ENCODE measurements around the gene PTPRZ1. TPM values are rescaled to one million over a fixed set of nuclear protein-coding genes. Genes with fewer than 3 reads are reported as not detected.

The PTPRZ1 gene
- total RNA-seq, 1 donor from 2014 or later, result 0.41 TPM

- intact Hi-C loops (cut with DNase I), result no loop called here
- DNase-seq (ENCODE audit: missing footprints) (no peak), ATAC-seq (no peak)
These were observed 200.1 kb downstream of the PTPRZ1 start for GRCh38 chr7:122072924-122073599.

DNA sequence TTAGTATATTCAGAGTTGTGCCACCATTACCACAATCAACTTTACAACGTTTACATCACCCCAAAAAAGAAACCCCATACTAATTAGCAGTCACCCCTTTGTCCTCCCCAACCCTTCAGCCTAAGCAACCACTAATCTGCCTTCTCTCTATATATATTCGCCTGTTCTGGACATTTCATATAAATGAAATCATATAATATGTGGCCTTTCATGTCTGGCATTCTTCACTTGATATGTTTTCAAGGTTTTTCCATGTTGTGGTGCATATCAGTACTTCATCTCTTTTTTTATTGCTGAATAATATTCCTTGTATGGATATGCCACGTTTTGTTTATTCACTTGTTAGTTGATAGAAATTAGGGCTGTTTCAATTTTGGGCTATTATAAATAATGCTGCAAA is 200.7 kb downstream of the PTPRZ1 start:
- ATAC-seq (no peak), DNase-seq (ENCODE audit: missing footprints) (no peak)
- intact Hi-C loops (cut with DNase I), result no loop called here

DNA sequence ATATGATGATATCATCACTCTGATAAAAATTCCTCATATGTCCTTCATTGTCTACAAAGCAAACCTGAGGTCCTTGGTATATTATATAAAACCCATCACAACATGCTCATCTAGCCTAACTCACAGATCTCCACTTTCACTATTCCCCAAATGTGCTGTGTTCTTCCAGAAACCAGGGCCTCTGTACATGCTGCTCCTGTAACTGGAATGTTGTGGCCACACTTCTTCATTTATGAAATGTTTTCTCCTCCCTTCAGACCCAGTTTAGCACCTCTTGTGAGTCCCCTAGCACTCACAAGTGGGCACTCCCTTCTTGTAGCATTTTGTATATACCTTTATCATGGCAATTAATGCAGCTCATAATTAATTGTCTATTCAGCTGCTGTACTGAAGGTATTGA is 209.2 kb downstream of the PTPRZ1 start:
- intact Hi-C loops (cut with DNase I), result no loop called here
- DNase-seq (ENCODE audit: missing footprints) (no peak), ATAC-seq (no peak)

DNA sequence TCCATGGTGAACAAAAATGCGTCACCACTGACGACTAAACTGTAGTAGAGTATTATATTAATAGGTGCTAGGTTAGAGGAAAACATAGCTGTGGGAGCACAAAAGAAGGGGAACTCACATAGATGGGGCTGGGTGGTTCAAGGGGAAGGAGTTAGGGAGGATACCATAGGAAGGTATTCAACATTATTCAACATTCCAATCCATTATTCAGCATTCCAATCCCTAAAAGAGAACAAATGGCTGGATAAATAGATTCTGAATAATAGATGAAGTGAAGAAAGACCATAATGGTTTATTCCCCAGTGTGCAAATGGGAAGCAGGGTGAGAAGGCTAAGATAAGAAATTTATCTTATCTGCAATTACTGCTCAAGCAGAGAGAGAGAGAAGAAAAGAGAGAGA is 209.7 kb downstream of the PTPRZ1 start:
- DNase-seq (ENCODE audit: missing footprints) (no peak), ATAC-seq (no peak)
- intact Hi-C loops (cut with DNase I), result no loop called here

DNA sequence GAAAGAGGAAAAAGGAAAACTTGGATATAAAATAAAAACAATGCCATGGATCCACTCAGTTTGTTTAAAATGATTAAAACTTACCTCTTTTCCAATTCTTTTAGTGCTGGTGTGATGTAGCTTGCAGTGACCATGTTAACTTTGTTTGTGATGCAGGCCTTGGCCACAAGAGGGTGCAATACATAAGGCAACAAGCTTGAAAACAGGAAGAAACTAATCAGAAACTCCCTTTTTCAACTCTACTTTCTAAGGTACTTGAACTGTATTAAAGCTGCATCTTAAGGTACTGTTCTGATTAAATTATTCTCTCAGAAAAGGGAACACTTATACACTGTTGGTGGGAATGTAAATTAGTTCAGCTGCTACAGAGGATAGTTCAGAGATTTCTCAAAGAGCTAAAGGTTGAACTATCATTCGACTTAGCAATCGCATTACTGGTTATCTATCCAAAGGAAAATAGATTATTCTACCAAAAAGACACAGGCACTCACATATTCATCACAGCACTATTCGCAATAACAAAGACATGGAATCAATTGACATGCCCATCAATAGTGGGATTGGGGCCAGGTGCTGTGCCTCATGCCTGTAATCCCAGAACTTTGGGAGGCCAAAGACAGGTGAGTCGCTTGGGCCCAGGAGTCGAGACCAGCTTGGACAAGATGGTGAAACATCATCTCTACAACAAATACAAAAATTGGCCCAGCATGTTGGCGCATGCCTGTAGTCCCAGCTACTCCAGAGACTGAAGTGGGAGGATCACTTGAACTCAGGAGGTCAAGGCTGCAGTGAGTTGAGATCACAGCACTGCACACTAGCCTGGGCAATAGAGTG is 220.2 kb downstream of the PTPRZ1 start:
- intact Hi-C loops (cut with DNase I), result loop anchor here (10.0 kb wide), 1 partner anchor 432 kb away; no protein-coding TSS in a partner anchor
- no peak for DNase-seq (ENCODE audit: missing footprints)
- no peak for ATAC-seq

- DNase-seq (ENCODE audit: missing footprints) (no peak), ATAC-seq (no peak)
- intact Hi-C loops (cut with DNase I), result loop anchor here (10.0 kb wide), 1 partner anchor 430 kb away; no protein-coding TSS in a partner anchor
These were observed 221.6 kb downstream of the PTPRZ1 start for GRCh38 chr7:122094549-122094948.

DNA sequence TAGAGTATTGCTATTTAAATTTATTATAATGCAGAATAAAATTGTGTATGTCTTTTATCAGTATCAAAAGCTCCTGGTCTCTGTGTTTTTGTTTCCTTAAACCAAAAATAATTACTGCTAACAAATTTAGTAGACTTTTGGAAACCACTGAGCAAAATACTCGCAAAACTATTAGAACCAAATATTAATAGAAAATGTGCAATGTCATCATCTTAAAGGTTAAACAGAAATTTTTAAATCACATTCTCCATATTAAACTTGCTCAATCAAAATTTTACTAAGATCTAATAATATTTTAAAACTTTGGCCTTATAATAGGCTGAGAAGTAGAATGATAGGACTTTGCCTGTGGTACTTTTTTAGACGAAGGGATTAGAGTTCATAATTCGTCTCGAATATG is 222.7 kb downstream of the PTPRZ1 start:
- ATAC-seq (no peak), DNase-seq (ENCODE audit: missing footprints) (no peak)
- intact Hi-C loops (cut with DNase I), result loop anchor here (10.0 kb wide), 1 partner anchor 429 kb away; no protein-coding TSS in a partner anchor

DNA sequence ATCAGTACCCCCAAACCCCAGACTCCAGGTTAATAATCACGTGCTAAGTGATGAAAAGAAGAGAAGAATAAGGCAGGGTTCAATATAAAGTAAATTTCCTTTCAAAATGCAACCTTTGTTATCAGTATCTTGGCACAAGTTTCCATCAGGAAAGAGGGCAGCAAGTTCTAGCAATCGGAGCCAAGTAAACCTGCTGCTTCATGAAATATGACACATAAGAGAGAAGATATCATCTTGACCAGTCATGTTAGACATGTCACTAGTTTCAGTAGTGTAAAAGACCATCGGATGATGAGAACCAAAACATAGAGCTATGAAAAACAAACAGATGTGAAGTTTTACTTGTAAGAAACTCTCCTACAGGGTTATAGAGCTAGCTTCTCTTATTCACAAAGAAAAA is 227.1 kb downstream of the PTPRZ1 start:
- intact Hi-C loops (cut with DNase I), result no loop called here
- ATAC-seq (no peak), DNase-seq (ENCODE audit: missing footprints) (no peak)

DNA sequence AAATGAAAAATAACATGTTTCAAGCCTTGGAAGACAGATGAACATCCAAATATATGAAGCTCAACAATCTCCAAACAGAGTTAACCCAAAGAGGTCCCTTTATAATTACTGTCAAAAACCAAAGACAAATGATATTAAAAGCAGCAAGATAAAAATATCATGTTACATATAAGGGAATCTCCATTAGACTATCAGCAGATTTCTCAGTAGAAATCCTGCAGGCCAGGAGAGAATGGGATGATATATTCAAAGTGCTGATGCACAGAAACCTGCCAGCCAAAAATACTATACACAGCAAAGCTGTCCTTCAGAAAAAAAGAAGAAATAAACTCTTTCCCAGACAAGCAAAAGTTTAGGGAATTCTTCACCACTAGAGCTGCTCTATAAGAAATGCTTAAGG is 230.1 kb downstream of the PTPRZ1 start:
- DNase-seq (ENCODE audit: missing footprints) (no peak), ATAC-seq (no peak)
- intact Hi-C loops (cut with DNase I), result no loop called here

Data from Right ventricle myocardium inferior (tissue), 1 donor.